ENCODE results near the gene TUNAR.

The TUNAR gene

DNA sequence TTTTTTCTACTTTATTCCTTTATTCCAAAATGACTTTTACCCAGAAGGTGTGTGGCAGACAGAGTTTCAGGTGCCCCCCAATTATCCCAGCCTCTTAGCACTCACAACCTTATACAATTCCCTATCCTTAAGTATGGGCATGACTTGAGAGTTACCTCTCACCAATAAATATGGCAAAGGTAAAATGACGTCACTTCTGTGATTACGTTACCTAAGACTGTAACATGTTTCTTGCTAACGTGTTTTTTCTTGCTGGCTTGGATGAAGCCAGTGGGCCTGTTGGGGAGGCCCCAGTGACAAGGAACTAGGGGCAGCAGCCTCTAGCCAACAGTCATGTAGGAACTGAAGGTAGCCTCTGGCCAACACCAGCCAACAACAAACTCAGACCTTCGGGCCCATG is 13.3 kb upstream of the TUNAR start:
- H3K36me3 ChIP-seq (ENCODE audit: control insufficient read depth, insufficient read depth, low read length) = no peaks in the 10 kb centered on the region
- no peaks in the 10 kb centered on the region for H3K9me3 ChIP-seq (ENCODE audit: control insufficient read depth, low read length)
- H3K4me2 ChIP-seq (ENCODE audit: low read length) = no peak overlapping the region
- H3K4me1 ChIP-seq = peaks cover 23% of the 10 kb centered on the region
- H3K27ac ChIP-seq = no peak overlapping the region
- TF ChIP-seq, protein P1, sequence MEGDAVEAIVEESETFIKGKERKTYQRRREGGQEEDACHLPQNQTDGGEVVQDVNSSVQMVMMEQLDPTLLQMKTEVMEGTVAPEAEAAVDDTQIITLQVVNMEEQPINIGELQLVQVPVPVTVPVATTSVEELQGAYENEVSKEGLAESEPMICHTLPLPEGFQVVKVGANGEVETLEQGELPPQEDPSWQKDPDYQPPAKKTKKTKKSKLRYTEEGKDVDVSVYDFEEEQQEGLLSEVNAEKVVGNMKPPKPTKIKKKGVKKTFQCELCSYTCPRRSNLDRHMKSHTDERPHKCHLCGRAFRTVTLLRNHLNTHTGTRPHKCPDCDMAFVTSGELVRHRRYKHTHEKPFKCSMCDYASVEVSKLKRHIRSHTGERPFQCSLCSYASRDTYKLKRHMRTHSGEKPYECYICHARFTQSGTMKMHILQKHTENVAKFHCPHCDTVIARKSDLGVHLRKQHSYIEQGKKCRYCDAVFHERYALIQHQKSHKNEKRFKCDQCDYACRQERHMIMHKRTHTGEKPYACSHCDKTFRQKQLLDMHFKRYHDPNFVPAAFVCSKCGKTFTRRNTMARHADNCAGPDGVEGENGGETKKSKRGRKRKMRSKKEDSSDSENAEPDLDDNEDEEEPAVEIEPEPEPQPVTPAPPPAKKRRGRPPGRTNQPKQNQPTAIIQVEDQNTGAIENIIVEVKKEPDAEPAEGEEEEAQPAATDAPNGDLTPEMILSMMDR (IDR thresholded peaks at IDR 0.05) = no peak
- H3K79me2 ChIP-seq = no peaks in the 10 kb centered on the region
- H3K27me3 ChIP-seq (ENCODE audit: control insufficient read depth, insufficient read depth, low read length) = no peaks in the 10 kb centered on the region
- H2AFZ ChIP-seq = no peak overlapping the region
- no peak overlapping the region for H3K4me3 ChIP-seq (ENCODE audit: low read depth, low read length)
- H3K9ac ChIP-seq = no peak overlapping the region

DNA sequence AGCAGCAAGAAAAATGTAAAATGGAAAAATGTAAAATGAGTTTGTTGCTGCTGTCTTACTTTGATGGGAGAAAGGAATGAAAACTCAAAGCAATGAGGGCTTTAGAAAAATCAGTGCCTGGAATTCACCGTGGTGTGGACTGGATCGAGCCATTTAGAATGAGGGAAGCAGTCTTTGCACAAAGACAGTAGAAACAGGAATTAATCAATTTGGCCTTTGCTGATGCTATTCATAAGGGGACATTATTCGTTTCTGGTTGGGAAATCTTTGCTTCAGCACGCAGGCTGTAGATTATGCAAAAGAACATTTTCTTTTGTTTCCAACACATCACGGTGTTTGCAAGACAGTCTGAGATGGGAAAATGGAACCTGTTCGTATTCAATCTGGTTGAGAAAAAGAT is 6.9 kb upstream of the TUNAR start:
- Histone ChIP-seq H2AFZ (no peak overlapping the region), H3K4me1 (peaks cover 10% of the 10 kb centered on the region), H3K27ac (no peak overlapping the region), H3K4me2 (ENCODE audit: low read length) (no peak overlapping the region), H3K27me3 (ENCODE audit: control insufficient read depth, insufficient read depth, low read length) (no peaks in the 10 kb centered on the region), H3K36me3 (ENCODE audit: control insufficient read depth, insufficient read depth, low read length) (no peaks in the 10 kb centered on the region), H3K79me2 (no peaks in the 10 kb centered on the region), H3K4me3 (ENCODE audit: low read depth, low read length) (no peak overlapping the region), H3K9me3 (ENCODE audit: control insufficient read depth, low read length) (no peaks in the 10 kb centered on the region), H3K9ac (no peak overlapping the region)
- TF ChIP-seq, protein P1 (IDR thresholded peaks at IDR 0.05) = no peak

DNA sequence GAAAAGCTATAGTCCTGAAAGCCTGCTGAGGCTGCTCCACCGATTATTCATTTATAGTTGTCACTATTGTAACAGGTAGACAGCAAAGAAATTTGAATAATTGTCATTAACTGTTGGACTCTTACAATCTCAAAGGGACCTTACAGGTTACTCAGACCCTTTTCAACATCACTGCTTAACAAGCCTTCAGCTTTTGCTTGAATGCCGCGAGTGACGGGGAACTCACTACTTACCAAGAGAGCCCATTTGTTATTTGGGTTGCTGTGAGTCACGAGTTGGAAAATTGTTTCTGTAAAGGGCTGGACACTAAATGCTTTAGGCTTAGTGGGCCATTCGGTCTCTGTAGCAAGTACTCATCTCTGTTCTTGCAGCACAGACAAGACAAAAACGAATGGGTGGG is 5.9 kb upstream of the TUNAR start:
- no peak overlapping the region for H3K4me3 ChIP-seq (ENCODE audit: low read depth, low read length)
- no peaks in the 10 kb centered on the region for H3K9me3 ChIP-seq (ENCODE audit: control insufficient read depth, low read length)
- TF ChIP-seq, protein P1 (IDR thresholded peaks at IDR 0.05) = no peak
- no peaks in the 10 kb centered on the region for H3K36me3 ChIP-seq (ENCODE audit: control insufficient read depth, insufficient read depth, low read length)
- H3K4me2 ChIP-seq (ENCODE audit: low read length) = no peak overlapping the region
- no peak overlapping the region for H3K9ac ChIP-seq
- no peak overlapping the region for H3K27ac ChIP-seq
- no peak overlapping the region for H2AFZ ChIP-seq
- H3K27me3 ChIP-seq (ENCODE audit: control insufficient read depth, insufficient read depth, low read length) = no peaks in the 10 kb centered on the region
- H3K4me1 ChIP-seq = peaks cover 10% of the 10 kb centered on the region
- no peaks in the 10 kb centered on the region for H3K79me2 ChIP-seq

DNA sequence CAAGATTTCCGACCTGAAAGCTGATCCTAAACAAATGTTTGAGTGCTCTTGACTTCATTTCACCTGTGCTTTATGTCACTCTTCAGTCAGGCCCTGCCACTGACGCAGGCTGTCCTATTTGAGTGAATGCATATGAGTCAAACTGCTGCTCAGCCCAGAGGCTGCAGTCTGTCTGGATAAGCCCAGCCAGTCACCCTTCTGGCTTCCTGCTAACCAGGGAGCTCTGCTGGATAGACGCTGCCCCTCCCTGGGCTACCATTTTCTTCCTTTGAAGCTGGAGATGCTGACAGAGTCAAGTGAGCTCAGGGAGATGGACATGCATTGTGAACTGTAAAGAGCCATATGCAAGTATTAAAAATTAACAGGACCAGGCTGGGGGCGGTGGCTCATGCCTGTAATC is 5.1 kb upstream of the TUNAR start:
- no peaks in the 10 kb centered on the region for H3K79me2 ChIP-seq

DNA sequence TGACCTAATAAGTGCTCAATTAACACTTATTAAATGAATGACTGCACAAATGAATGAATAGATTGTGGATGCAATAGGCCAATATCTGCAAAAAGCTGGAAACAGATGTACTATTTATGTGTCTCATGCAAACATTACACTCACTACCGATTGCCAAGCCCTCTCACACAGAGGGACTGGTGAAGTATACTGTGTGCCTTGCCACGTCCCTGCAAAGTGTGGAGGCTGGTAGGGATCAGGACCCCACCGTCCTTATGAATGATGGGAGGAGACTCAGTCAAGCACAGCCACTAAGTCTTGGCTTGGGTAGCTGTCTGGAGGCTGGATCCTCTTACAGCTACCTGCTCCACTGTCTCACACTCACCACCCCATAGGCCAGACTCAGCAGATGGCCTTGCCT is 3.9 kb upstream of the TUNAR start:
- Histone ChIP-seq H3K4me1 (peaks cover 2% of the 10 kb centered on the region), H3K79me2 (peaks cover 6% of the 10 kb centered on the region), H2AFZ (no peak overlapping the region), H3K9me3 (ENCODE audit: control insufficient read depth, low read length) (no peaks in the 10 kb centered on the region), H3K9ac (no peak overlapping the region), H3K36me3 (ENCODE audit: control insufficient read depth, insufficient read depth, low read length) (no peaks in the 10 kb centered on the region), H3K4me2 (ENCODE audit: low read length) (no peak overlapping the region), H3K4me3 (ENCODE audit: low read depth, low read length) (no peak overlapping the region), H3K27ac (no peak overlapping the region), H3K27me3 (ENCODE audit: control insufficient read depth, insufficient read depth, low read length) (no peaks in the 10 kb centered on the region)
- TF ChIP-seq, protein P1 (IDR thresholded peaks at IDR 0.05) = no peak

More for the DNA sequence above, 5.1 kb upstream of the TUNAR start:
- TF ChIP-seq, protein P1 (IDR thresholded peaks at IDR 0.05) = no peak
- Histone ChIP-seq H3K27me3 (ENCODE audit: control insufficient read depth, insufficient read depth, low read length) (no peaks in the 10 kb centered on the region), H3K4me1 (peaks cover 7% of the 10 kb centered on the region), H3K9me3 (ENCODE audit: control insufficient read depth, low read length) (no peaks in the 10 kb centered on the region), H2AFZ (no peak overlapping the region), H3K27ac (no peak overlapping the region), H3K4me3 (ENCODE audit: low read depth, low read length) (no peak overlapping the region), H3K36me3 (ENCODE audit: control insufficient read depth, insufficient read depth, low read length) (no peaks in the 10 kb centered on the region), H3K9ac (no peak overlapping the region), H3K4me2 (ENCODE audit: low read length) (no peak overlapping the region)
